CD14-positive monocyte (primary cell): ENCODE results near the gene TLCD2. TPM values are rescaled to one million over a fixed set of nuclear protein-coding genes. Genes with fewer than 3 reads are reported as not detected.

Experiments used
- DNase-seq, 3 donors: peaks; one replicate each; pipeline ENCODE4 v3.0.0-alpha.2; 2011 to 2022
- H2AFZ ChIP-seq: 2 replicates; pipeline ENCODE4 v1.6.0; 2012; ENCODE audit warnings: mild to moderate bottlenecking, low read depth, low read length, inconsistent platforms; ENCODE audit not compliant: insufficient read depth, poor library complexity, severe bottlenecking
- H3K27ac ChIP-seq, 2 donors: 1 replicate in 1 of 2; 2 replicates in 1 of 2; pipeline ENCODE4 v1.5.1; 2012 to 2013; ENCODE audit warnings: low read length in 2 of 2, control low read depth in 1 of 2, inconsistent platforms in 1 of 2, low read depth in 1 of 2, mild to moderate bottlenecking in 1 of 2
- H3K27me3 ChIP-seq, 2 donors: one replicate each; pipeline versions ENCODE4 v1.6.0 to v1.6.1; 2011 to 2013; ENCODE audit warnings: low read length in 2 of 2; ENCODE audit not compliant: control insufficient read depth in 2 of 2, insufficient read depth in 2 of 2
- H3K36me3 ChIP-seq, 2 donors: replicated peaks in 1 of 2; 1 replicate in 1 of 2; 2 replicates in 1 of 2; pipeline versions ENCODE4 v1.5.1 to v1.6.1; 2012 to 2013; ENCODE audit warnings: low read length in 2 of 2, control low read depth in 1 of 2, inconsistent platforms in 1 of 2, mild to moderate bottlenecking in 1 of 2; ENCODE audit not compliant: insufficient read depth in 2 of 2, control insufficient read depth in 1 of 2
- H3K4me1 ChIP-seq, 2 donors: 1 replicate in 1 of 2; 2 replicates in 1 of 2; pipeline versions ENCODE4 v1.5.1 to v1.6.1; 2012 to 2013; ENCODE audit warnings: low read length in 2 of 2, control low read depth in 1 of 2, inconsistent platforms in 1 of 2, mild to moderate bottlenecking in 1 of 2, moderate library complexity in 1 of 2; ENCODE audit not compliant: insufficient read depth in 2 of 2, control insufficient read depth in 1 of 2
- H3K4me2 ChIP-seq: replicated peaks from 2 replicates; pipeline ENCODE3; 2012; ENCODE audit warnings: low read length, moderate library complexity, mild to moderate bottlenecking; ENCODE audit not compliant: poor library complexity, severe bottlenecking; ENCODE audit errors: extremely low read depth
- H3K4me3 ChIP-seq, 3 experiments: fragments of 200-600 bp in 1 of 3; sonication (generic) in 1 of 3; replicated peaks in 1 of 3; 1 replicate in 2 of 3; 2 replicates in 1 of 3; pipeline ENCODE4 v1.5.1; 2011 to 2013; ENCODE audit warnings: low read length in 3 of 3, mild to moderate bottlenecking in 3 of 3, control low read depth in 2 of 3, low read depth in 2 of 3, inconsistent platforms in 1 of 3, moderate library complexity in 1 of 3
- H3K79me2 ChIP-seq: 2 replicates; pipeline ENCODE4 v1.6.0; 2012; ENCODE audit warnings: mild to moderate bottlenecking, control low read depth, inconsistent platforms, low read length, moderate library complexity; ENCODE audit not compliant: insufficient read depth
- H3K9ac ChIP-seq: 2 replicates; pipeline ENCODE4 v1.6.0; 2017; ENCODE audit warnings: low read length, mild to moderate bottlenecking; ENCODE audit not compliant: insufficient read depth, poor library complexity, severe bottlenecking
- H3K9me3 ChIP-seq, 2 donors: replicated peaks in 1 of 2; 1 replicate in 1 of 2; 2 replicates in 1 of 2; pipeline versions ENCODE4 v1.5.1 to v1.6.1; 2012 to 2013; ENCODE audit warnings: low read length in 2 of 2, control low read depth in 1 of 2; ENCODE audit not compliant: control insufficient read depth in 1 of 2, insufficient read depth in 1 of 2
- H4K20me1 ChIP-seq: 2 replicates; pipeline ENCODE4 v1.6.0; 2012; ENCODE audit warnings: mild to moderate bottlenecking, low read length, control low read depth, moderate library complexity; ENCODE audit not compliant: insufficient read depth
- H3K27ac Mint-ChIP-seq, 7 donors: one replicate each; pipeline ENCODE4 v1.8.0; 2020; ENCODE audit warnings: mild to moderate bottlenecking in 7 of 7, mixed read lengths in 7 of 7, moderate library complexity in 6 of 7, inconsistent platforms in 2 of 7
- H3K27me3 Mint-ChIP-seq, 3 donors: one replicate each; pipeline ENCODE4 v1.8.0; 2021 to 2022; ENCODE audit warnings: low read depth in 3 of 3, mild to moderate bottlenecking in 3 of 3, mixed read lengths in 3 of 3, moderate library complexity in 3 of 3, inconsistent platforms in 1 of 3
- H3K36me3 Mint-ChIP-seq, 2 donors: one replicate each; pipeline ENCODE4 v1.8.0; 2020; ENCODE audit warnings: mixed read lengths in 2 of 2, inconsistent platforms in 1 of 2, mild to moderate bottlenecking in 1 of 2
- H3K4me1 Mint-ChIP-seq: one replicate; pipeline ENCODE4 v1.8.0; 2020; ENCODE audit warnings: mild to moderate bottlenecking, mixed read lengths
- H3K4me3 Mint-ChIP-seq, 2 donors: one replicate each; pipeline ENCODE4 v1.8.0; 2020; ENCODE audit warnings: mild to moderate bottlenecking in 2 of 2, mixed read lengths in 2 of 2, moderate library complexity in 1 of 2
- H3K9me3 Mint-ChIP-seq, 7 donors: one replicate each; pipeline ENCODE4 v1.8.0; 2020 to 2022; ENCODE audit warnings: mixed read lengths in 7 of 7, mild to moderate bottlenecking in 6 of 7, moderate library complexity in 6 of 7, inconsistent platforms in 2 of 7
- CTCF ChIP-seq: fragments of 200-600 bp; IDR thresholded peaks from one replicate; pipeline ENCODE4 v1.8.0; 2022; ENCODE audit warnings: antibody characterized with exemption, mild to moderate bottlenecking
- WGBS: methylation state at CpG from one replicate; pipeline ENCODE4 v1.1.5; 2013; ENCODE audit warnings: missing lambda C conversion rate; ENCODE audit not compliant: insufficient coverage; 5-methylcytosine and 5-hydroxymethylcytosine counted together
- intact Hi-C, 2 donors: fragments of 100-400 bp; cut with micrococcal nuclease; formaldehyde crosslinking; loops; one replicate each; pipeline versions ENCODE4 v1.15.0 to v1.15.1; 2023
- polyA plus RNA-seq, 3 donors: library from polyadenylated mRNA; depleted of rRNA in 1 of 3; unstranded in 2 of 3; stranded (reverse) in 1 of 3; fragments of 300-500 nt in 2 of 3; fragments of >200 nt in 1 of 3; fragmentation: Illumina TruSeq in 2 of 3; gene quantifications; 1 replicate in 2 of 3; 2 replicates in 1 of 3; pipeline ENCODE4 v1.2.3, GENCODE V29; 2012 to 2021

Gene TLCD2
- polyA plus RNA-seq, 3 donors, result 0.03 TPM; not detected in 2

DNA sequence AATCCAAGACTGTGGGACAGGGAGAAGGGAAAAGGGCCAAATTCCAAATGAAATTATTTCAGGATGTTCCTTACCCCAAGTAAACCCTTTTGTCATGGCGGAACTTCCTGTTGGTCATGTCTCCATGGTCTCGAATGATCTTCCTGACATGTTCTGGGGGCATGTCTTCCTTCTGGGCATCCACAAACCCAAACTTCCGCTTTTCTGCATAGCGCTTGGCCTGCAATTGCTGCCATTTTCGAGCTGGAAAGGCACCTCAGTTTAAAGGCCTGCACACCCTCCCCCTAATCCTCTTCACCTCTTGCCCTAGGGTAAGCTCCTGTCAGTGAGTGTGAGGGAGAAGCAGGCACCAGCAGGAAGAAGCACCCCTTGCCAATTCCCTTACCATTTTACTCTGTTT, 26.7 kb downstream of the TLCD2 start:
- Mint-ChIP-seq H3K36me3 (peaks cover 45 to 51% of the 10 kb centered on the region in 2 donors), H3K4me3 (peak overlapping the region; percentile 95 to 96), H3K4me1 (peaks cover 17% of the 10 kb centered on the region), H3K27ac (peak overlapping the region; percentile 89 to 96 (median 94)), H3K27me3 (peaks cover 0 to 1% (median 1%) of the 10 kb centered on the region in 3 donors), H3K9me3 (peaks cover 0 to 2% (median 0%) of the 10 kb centered on the region in 7 donors)
- Histone ChIP-seq H2AFZ (no peak overlapping the region), H3K4me2 (peak overlapping the region; percentile 95), H3K27me3 (no peaks in the 10 kb centered on the region), H3K4me1 (peaks cover 15 to 18% of the 10 kb centered on the region in 2 donors), H3K36me3 (peaks cover 44 to 51% of the 10 kb centered on the region in 2 donors), H3K4me3 (peak overlapping the region; percentile 64 to 99 (median 94)), H3K9ac (peak overlapping the region; percentile 93), H3K79me2 (peaks cover 52% of the 10 kb centered on the region), H3K9me3 (no peaks in the 10 kb centered on the region), H3K27ac (peak overlapping the region; percentile 79 to 89), H4K20me1 (peaks cover 58% of the 10 kb centered on the region)
- TF ChIP-seq CTCF, result no peak
- DNase-seq, result peak; percentile 18 to 47 (median 43)
- intact Hi-C loops, result loop anchor here in 1 of 2 donors (5.0 kb wide), 1 partner anchor 34 kb away; no protein-coding TSS in a partner anchor
- 17% methylated on average over 1 of the region's 5 CpGs for WGBS

- H3K4me2 ChIP-seq, result no peak overlapping the region
- H3K4me1 ChIP-seq, result no peaks in the 10 kb centered on the region
- intact Hi-C loops, result loop anchor here in 1 of 2 donors (10.0 kb wide), 1 partner anchor 108 kb away; no protein-coding TSS in a partner anchor
- TF ChIP-seq CTCF, result no peak
- H3K9me3 Mint-ChIP-seq, result peaks cover 0 to 2% (median 0%) of the 10 kb centered on the region in 7 donors
- peaks cover 21% of the 10 kb centered on the region for H3K79me2 ChIP-seq
- no peaks in the 10 kb centered on the region for H3K9me3 ChIP-seq
- H3K4me3 ChIP-seq, result no peak overlapping the region
- no peak overlapping the region for H2AFZ ChIP-seq
- no peak for DNase-seq
- no peaks in the 10 kb centered on the region for H3K27me3 ChIP-seq
- peaks cover 91% of the 10 kb centered on the region for H4K20me1 ChIP-seq
- no peak overlapping the region for H3K4me3 Mint-ChIP-seq
- no peaks in the 10 kb centered on the region for H3K27me3 Mint-ChIP-seq
- H3K36me3 Mint-ChIP-seq, result peaks cover 94 to 98% of the 10 kb centered on the region in 2 donors
- peak overlapping the region in 3 of 7 donors; percentile 28 to 57 (median 54) for H3K27ac Mint-ChIP-seq
- no peaks in the 10 kb centered on the region for H3K4me1 Mint-ChIP-seq
- WGBS, result 98% methylated on average over 12 of the region's 13 CpGs
- H3K36me3 ChIP-seq, result peaks cover 97 to 99% of the 10 kb centered on the region in 2 donors
- no peak overlapping the region for H3K9ac ChIP-seq
- H3K27ac ChIP-seq, result no peak overlapping the region
Measured at GRCh38 chr17:1676401-1676800, 33.8 kb downstream of the TLCD2 start.
